Measurements from ENCODE around the gene NPC1L1. TPM values are rescaled to one million over a fixed set of nuclear protein-coding genes. Genes with fewer than 3 reads are reported as not detected.

Gene NPC1L1
- total RNA-seq, 1 experiment from 2014 or later = 0.28 TPM

DNA sequence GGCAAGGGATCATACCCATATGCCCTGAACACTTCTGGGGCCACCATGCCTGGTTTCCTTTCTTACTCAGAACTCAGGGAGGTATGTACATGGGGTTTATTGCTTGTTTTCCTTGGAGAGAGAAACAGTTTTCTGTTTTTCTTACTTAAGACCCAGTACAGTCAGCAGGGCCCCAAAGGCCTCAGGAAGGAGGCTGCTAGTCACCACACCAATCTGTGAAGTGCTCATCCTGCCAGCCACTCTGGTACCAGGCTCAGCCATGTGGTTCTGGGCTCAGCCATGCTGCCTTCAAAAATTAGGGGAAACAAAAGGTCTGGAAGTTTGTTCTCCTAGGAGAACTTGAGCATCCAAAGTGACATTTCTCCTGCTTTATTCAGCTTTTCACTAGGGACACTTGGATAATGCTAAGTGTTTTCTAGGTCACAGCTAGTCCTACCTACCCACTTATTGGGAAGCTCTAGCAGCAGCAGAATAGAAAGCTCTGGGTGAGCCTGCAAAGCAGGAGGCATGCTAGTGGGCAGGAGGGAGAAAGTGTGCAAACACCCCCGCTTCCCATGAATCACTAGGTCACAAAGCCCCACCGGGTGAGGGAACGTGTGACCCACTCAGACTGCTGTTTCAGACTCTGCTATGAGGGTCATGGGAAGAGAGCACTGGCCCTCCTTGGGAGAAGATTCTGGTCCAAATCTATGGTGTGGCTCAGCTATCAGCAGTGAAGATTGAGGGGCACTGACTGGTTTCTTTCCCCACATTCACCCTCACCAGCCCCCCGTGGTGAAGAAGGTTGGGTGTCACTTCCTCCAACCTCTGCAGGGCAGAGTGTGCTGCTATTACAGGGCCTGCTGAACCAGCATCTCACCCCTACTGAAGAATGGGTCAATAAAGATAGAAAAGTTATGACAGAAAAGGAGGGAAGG lies 74.6 kb downstream of the NPC1L1 start:
- Histone ChIP-seq H3K9me2 (ENCODE audit: insufficient read depth) (no peaks in the 10 kb centered on the region), H3K4me1 (replicated peaks; ENCODE audit: insufficient read depth) (no peaks in the 10 kb centered on the region), H3F3A (ENCODE audit: insufficient read depth, low read depth) (peaks cover 3% of the 10 kb centered on the region; the same call in 1 of the 2 replicates), H3K79me2 (ENCODE audit: low read depth) (peaks cover 96% of the 10 kb centered on the region), H3K9me3 (ENCODE audit: insufficient read depth, low read depth) (no peaks in the 10 kb centered on the region), H3K36me3 (ENCODE audit: low read depth) (peaks cover 31% of the 10 kb centered on the region), H3K4me2 (no peak overlapping the region), H3K27ac (no peak overlapping the region), H3K27me3 (ENCODE audit: insufficient read depth, low read depth) (no peaks in the 10 kb centered on the region), H2AFZ (no peak overlapping the region), H3K4me3 (no peak overlapping the region), H4K20me1 (ENCODE audit: insufficient read depth) (peaks cover 64% of the 10 kb centered on the region)
- no peak for TF ChIP-seq EZH2 (IDR thresholded peaks at IDR 0.05; ENCODE audit: low read depth)
- TF ChIP-seq, protein P1, sequence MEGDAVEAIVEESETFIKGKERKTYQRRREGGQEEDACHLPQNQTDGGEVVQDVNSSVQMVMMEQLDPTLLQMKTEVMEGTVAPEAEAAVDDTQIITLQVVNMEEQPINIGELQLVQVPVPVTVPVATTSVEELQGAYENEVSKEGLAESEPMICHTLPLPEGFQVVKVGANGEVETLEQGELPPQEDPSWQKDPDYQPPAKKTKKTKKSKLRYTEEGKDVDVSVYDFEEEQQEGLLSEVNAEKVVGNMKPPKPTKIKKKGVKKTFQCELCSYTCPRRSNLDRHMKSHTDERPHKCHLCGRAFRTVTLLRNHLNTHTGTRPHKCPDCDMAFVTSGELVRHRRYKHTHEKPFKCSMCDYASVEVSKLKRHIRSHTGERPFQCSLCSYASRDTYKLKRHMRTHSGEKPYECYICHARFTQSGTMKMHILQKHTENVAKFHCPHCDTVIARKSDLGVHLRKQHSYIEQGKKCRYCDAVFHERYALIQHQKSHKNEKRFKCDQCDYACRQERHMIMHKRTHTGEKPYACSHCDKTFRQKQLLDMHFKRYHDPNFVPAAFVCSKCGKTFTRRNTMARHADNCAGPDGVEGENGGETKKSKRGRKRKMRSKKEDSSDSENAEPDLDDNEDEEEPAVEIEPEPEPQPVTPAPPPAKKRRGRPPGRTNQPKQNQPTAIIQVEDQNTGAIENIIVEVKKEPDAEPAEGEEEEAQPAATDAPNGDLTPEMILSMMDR (conservative IDR thresholded peaks at IDR 0.05) = no peak
- BruUV-seq (replicated peaks) = no TSS peak
- intact Hi-C loops (cut with micrococcal nuclease; ENCODE audit: unreplicated experiment) = no loop called here
- ChIA-PET CTCF (no interaction called here), POLR2A (ENCODE audit: unreplicated experiment) (interaction anchor here (0.7 kb wide), 1 partner anchor 412 kb away, joined by 3 read pairs; no protein-coding TSS in a partner anchor)
- no peak for DNase-seq

DNA sequence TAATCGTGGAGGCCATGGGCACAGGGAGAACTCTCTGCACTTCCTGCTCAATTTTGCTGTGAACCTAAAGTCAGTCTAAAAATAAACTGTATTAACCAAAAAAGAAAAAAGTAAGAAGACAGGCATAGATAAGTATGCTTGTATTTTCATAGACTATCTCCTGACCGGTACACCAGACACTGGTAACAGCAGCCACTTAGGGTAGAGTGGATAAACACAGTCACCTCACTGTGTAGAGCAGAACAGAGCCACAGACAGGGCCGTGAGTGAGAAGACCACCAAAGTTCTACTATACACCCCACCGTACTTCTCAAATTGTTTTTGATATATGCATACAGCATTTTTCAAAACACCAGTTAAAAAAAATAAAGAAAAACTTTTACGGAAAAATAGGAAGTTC lies 75.6 kb downstream of the NPC1L1 start:
- intact Hi-C loops (cut with micrococcal nuclease; ENCODE audit: unreplicated experiment) = no loop called here
- Histone ChIP-seq H3K4me2 (no peak overlapping the region), H3K36me3 (ENCODE audit: low read depth) (peaks cover 25% of the 10 kb centered on the region), H3K27ac (no peak overlapping the region), H3K9me2 (ENCODE audit: insufficient read depth) (no peaks in the 10 kb centered on the region), H3K9me3 (ENCODE audit: insufficient read depth, low read depth) (no peaks in the 10 kb centered on the region), H2AFZ (no peak overlapping the region), H4K20me1 (ENCODE audit: insufficient read depth) (peaks cover 67% of the 10 kb centered on the region), H3F3A (ENCODE audit: insufficient read depth, low read depth) (peaks cover 3% of the 10 kb centered on the region; the same call in 1 of the 2 replicates), H3K4me1 (replicated peaks; ENCODE audit: insufficient read depth) (no peaks in the 10 kb centered on the region), H3K27me3 (ENCODE audit: insufficient read depth, low read depth) (no peaks in the 10 kb centered on the region), H3K79me2 (ENCODE audit: low read depth) (peaks cover 94% of the 10 kb centered on the region), H3K4me3 (no peak overlapping the region)
- BruUV-seq (replicated peaks) = no TSS peak
- ChIA-PET POLR2A (ENCODE audit: unreplicated experiment) (interaction anchor here (0.7 kb wide), 1 partner anchor 411 kb away, joined by 3 read pairs; no protein-coding TSS in a partner anchor), CTCF (no interaction called here)
- no peak for TF ChIP-seq EZH2 (IDR thresholded peaks at IDR 0.05; ENCODE audit: low read depth)
- TF ChIP-seq, protein P1 (conservative IDR thresholded peaks at IDR 0.05) = no peak
- no peak for DNase-seq

DNA sequence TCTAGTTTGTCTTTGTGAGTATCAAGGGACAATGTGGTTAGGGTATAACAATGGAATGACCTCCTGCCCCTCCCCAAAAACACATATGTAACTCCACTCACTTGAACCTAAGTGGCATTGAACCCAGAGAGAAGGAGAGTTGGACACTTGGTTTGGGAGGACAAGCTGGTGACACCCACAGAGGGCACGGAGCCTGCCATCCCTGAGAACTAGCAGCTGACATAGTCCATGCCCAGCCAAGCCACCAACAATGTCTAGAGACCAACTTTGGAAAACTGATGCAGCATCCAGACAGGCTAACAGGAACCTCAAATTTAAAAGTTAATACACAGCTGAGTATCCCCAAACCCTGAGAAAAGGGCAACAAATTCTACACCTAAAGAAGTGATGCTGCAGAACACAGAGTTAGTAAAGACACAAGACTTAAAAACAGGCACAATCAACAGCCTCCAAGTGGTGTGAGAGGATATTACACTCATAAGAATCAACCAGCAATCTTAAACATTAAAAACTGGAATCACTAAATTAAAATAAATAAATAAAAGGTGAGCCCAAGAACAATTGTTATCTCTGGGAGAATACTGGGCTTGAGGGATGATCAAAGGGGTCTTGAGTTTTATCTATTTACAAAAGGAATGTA lies 77.8 kb downstream of the NPC1L1 start:
- TF ChIP-seq EZH2 (IDR thresholded peaks at IDR 0.05; ENCODE audit: low read depth) = no peak
- TF ChIP-seq, protein P1 (conservative IDR thresholded peaks at IDR 0.05) = peak; percentile 70
- Histone ChIP-seq H2AFZ (no peak overlapping the region), H3K27me3 (ENCODE audit: insufficient read depth, low read depth) (no peaks in the 10 kb centered on the region), H3K4me3 (no peak overlapping the region), H3F3A (ENCODE audit: insufficient read depth, low read depth) (peaks cover 3% of the 10 kb centered on the region; the same call in 1 of the 2 replicates), H3K27ac (no peak overlapping the region), H3K36me3 (ENCODE audit: low read depth) (peaks cover 33% of the 10 kb centered on the region), H3K4me1 (replicated peaks; ENCODE audit: insufficient read depth) (no peaks in the 10 kb centered on the region), H3K9me3 (ENCODE audit: insufficient read depth, low read depth) (no peaks in the 10 kb centered on the region), H3K4me2 (no peak overlapping the region), H3K79me2 (ENCODE audit: low read depth) (peaks cover 88% of the 10 kb centered on the region), H3K9me2 (ENCODE audit: insufficient read depth) (no peaks in the 10 kb centered on the region), H4K20me1 (ENCODE audit: insufficient read depth) (peaks cover 71% of the 10 kb centered on the region)
- intact Hi-C loops (cut with micrococcal nuclease; ENCODE audit: unreplicated experiment) = no loop called here
- BruUV-seq (replicated peaks) = no TSS peak
- CTCF ChIA-PET = no interaction called here
- POLR2A ChIA-PET (ENCODE audit: unreplicated experiment) = no interaction called here
- DNase-seq = no peak

Other genes starting within 250 kb of the NPC1L1 start
- gene CAMK2B, start 215.7 kb downstream of the NPC1L1 start, total RNA-seq (2021) = 0.13 and 0.15 TPM in 2 replicates
- 149 and 158 TPM in 2 replicates for gene NUDCD3, start 50.7 kb downstream of the NPC1L1 start, total RNA-seq (2021)
- 113 and 125 TPM in 2 replicates for gene DDX56, start 32.6 kb upstream of the NPC1L1 start, total RNA-seq (2021)
- gene TMED4, start 40.9 kb upstream of the NPC1L1 start, total RNA-seq (2021) = 134 and 161 TPM in 2 replicates
- gene OGDH, start 65.3 kb upstream of the NPC1L1 start, total RNA-seq (2021) = 93.6 and 135 TPM in 2 replicates
- 97.5 and 142 TPM in 2 replicates for gene ZMIZ2, start 207.5 kb upstream of the NPC1L1 start, total RNA-seq (2021)